MM.1S (cell line): Measurements from ENCODE around the gene RPL32.

Experiments used
- DNase-seq: peaks from one replicate; pipeline ENCODE4 v3.0.0-alpha.2; 2015
- H2AFZ ChIP-seq: fragments of 300-600 bp; sonication (generic); 2 replicates; pipeline ENCODE4 v1.6.0; 2016; ENCODE audit warnings: antibody characterized with exemption, low read length
- H3F3A ChIP-seq: fragments of 300-600 bp; sonication (generic); 2 replicates; pipeline ENCODE4 v1.6.1; 2016; ENCODE audit warnings: mild to moderate bottlenecking, antibody characterized with exemption, low read length, moderate library complexity, mixed read lengths; ENCODE audit not compliant: insufficient read depth
- H3K27ac ChIP-seq: fragments of 300-600 bp; sonication (generic); 2 replicates; pipeline ENCODE4 v1.5.1; 2016; ENCODE audit warnings: mild to moderate bottlenecking, low read length
- H3K27me3 ChIP-seq: fragments of 300-600 bp; sonication (generic); replicated peaks from 2 replicates; pipeline ENCODE4 v1.6.0; 2016; ENCODE audit warnings: low read length; ENCODE audit not compliant: insufficient read depth
- H3K36me3 ChIP-seq: fragments of 300-600 bp; sonication (generic); replicated peaks from 2 replicates; pipeline ENCODE4 v1.6.1; 2016; ENCODE audit warnings: mild to moderate bottlenecking, low read length, mixed read lengths; ENCODE audit not compliant: insufficient read depth
- H3K4me1 ChIP-seq: fragments of 300-600 bp; sonication (generic); 2 replicates; pipeline ENCODE4 v1.6.1; 2016; ENCODE audit warnings: low read length, mixed read lengths
- H3K4me2 ChIP-seq: fragments of 300-600 bp; sonication (generic); 2 replicates; pipeline ENCODE4 v1.6.0; 2016; ENCODE audit warnings: low read depth, low read length
- H3K4me3 ChIP-seq: fragments of 300-600 bp; sonication (generic); 2 replicates; pipeline ENCODE4 v1.5.1; 2016; ENCODE audit warnings: low read length, mixed read lengths
- H3K79me2 ChIP-seq: fragments of 300-600 bp; sonication (generic); 2 replicates; pipeline ENCODE4 v1.6.1; 2016; ENCODE audit warnings: mixed run types, low read length, mixed read lengths
- H3K9ac ChIP-seq: fragments of 300-600 bp; sonication (generic); 2 replicates; pipeline ENCODE4 v1.6.1; 2016; ENCODE audit warnings: low read length, mixed read lengths
- H3K9me2 ChIP-seq: fragments of 300-600 bp; sonication (generic); replicated peaks from 2 replicates; pipeline ENCODE4 v1.6.1; 2016; ENCODE audit warnings: mild to moderate bottlenecking, low read length, mixed read lengths; ENCODE audit not compliant: insufficient read depth
- H3K9me3 ChIP-seq: fragments of 300-600 bp; sonication (generic); replicated peaks from 2 replicates; pipeline ENCODE4 v1.6.1; 2016; ENCODE audit warnings: mild to moderate bottlenecking, low read length, mixed read lengths; ENCODE audit not compliant: insufficient read depth
- H4K20me1 ChIP-seq: fragments of 300-600 bp; sonication (generic); 2 replicates; pipeline ENCODE4 v1.6.1; 2016; ENCODE audit warnings: mild to moderate bottlenecking, low read length, moderate library complexity, mixed read lengths; ENCODE audit not compliant: insufficient read depth
- EZH2 ChIP-seq: fragments of 300-600 bp; sonication (generic); optimal IDR thresholded peaks from 2 replicates; pipeline ENCODE3; 2017; ENCODE audit warnings: low read depth, mild to moderate bottlenecking, antibody characterized with exemption, low read length, mixed read lengths
- EZH2phosphoT487 ChIP-seq: fragments of 300-600 bp; sonication (generic); IDR thresholded peaks from 2 replicates; pipeline ENCODE4 v1.6.1; 2018; ENCODE audit warnings: antibody characterized with exemption, low read length
- TF ChIP-seq, protein P1 (sequence below): fragments of 300-600 bp; sonication (generic); IDR thresholded peaks from 2 replicates; pipeline ENCODE4 v1.5.1; 2016; ENCODE audit warnings: antibody characterized with exemption, low read length, mixed read lengths

Gene RPL32

DNA sequence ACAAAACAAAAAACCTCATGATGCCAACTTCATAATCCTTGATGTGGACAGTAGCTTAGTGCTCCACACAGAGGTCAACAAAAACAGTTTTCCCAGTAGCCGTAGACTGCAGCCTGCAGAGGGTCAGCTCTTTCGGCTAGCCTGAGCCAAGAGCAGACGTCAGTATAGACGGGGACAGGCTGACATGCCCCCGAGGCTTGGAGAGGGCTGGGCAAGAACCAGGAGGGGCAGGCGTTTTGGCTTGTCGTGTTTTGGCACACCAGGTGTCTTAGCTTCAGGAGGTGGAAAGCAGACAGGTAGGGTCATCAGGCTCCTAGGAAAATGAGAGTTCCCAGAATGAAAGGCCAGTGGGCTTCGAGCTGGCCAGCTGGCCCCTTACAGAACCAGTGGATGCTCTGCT, 23.1 kb downstream of the RPL32 start:
- Histone ChIP-seq H3K4me1 (no peaks in the 10 kb centered on the region), H4K20me1 (no peaks in the 10 kb centered on the region), H3K9me3 (no peaks in the 10 kb centered on the region), H3K9ac (no peak overlapping the region), H3K79me2 (no peaks in the 10 kb centered on the region), H3K27me3 (no peaks in the 10 kb centered on the region), H3K4me3 (no peak overlapping the region), H2AFZ (no peak overlapping the region), H3K36me3 (no peaks in the 10 kb centered on the region), H3K4me2 (no peak overlapping the region), H3K27ac (no peak overlapping the region), H3K9me2 (no peaks in the 10 kb centered on the region), H3F3A (no peaks in the 10 kb centered on the region)
- no peak for TF ChIP-seq EZH2
- TF ChIP-seq EZH2phosphoT487, result no peak
- TF ChIP-seq, protein P1, sequence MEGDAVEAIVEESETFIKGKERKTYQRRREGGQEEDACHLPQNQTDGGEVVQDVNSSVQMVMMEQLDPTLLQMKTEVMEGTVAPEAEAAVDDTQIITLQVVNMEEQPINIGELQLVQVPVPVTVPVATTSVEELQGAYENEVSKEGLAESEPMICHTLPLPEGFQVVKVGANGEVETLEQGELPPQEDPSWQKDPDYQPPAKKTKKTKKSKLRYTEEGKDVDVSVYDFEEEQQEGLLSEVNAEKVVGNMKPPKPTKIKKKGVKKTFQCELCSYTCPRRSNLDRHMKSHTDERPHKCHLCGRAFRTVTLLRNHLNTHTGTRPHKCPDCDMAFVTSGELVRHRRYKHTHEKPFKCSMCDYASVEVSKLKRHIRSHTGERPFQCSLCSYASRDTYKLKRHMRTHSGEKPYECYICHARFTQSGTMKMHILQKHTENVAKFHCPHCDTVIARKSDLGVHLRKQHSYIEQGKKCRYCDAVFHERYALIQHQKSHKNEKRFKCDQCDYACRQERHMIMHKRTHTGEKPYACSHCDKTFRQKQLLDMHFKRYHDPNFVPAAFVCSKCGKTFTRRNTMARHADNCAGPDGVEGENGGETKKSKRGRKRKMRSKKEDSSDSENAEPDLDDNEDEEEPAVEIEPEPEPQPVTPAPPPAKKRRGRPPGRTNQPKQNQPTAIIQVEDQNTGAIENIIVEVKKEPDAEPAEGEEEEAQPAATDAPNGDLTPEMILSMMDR, result no peak
- DNase-seq, result no peak

DNA sequence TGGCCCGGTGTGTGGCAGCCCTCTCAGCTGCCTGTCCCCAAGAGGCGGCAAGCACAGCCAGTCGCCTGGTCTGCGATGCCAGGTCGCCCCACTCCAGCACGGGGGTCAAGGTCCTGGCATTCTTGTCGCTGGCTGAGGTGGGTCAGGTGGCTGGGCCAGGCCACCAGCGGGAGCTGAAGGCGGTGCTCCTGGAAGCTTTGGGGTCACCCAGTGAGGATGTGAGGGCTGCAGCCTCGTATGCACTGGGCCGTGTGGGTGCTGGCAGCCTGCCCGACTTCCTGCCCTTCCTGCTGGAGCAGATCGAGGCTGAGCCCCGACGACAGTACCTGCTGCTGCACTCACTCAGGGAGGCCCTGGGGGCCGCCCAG, 24.0 kb downstream of the RPL32 start:
- Histone ChIP-seq H3K27ac (no peak overlapping the region), H3K36me3 (no peaks in the 10 kb centered on the region), H3K79me2 (no peaks in the 10 kb centered on the region), H3K27me3 (no peaks in the 10 kb centered on the region), H3K9ac (no peak overlapping the region), H3F3A (no peaks in the 10 kb centered on the region), H3K9me3 (no peaks in the 10 kb centered on the region), H4K20me1 (no peaks in the 10 kb centered on the region), H3K4me2 (no peak overlapping the region), H3K4me1 (no peaks in the 10 kb centered on the region), H2AFZ (no peak overlapping the region), H3K4me3 (no peak overlapping the region), H3K9me2 (no peaks in the 10 kb centered on the region)
- no peak for DNase-seq
- TF ChIP-seq, protein P1, result no peak
- no peak for TF ChIP-seq EZH2
- no peak for TF ChIP-seq EZH2phosphoT487

DNA sequence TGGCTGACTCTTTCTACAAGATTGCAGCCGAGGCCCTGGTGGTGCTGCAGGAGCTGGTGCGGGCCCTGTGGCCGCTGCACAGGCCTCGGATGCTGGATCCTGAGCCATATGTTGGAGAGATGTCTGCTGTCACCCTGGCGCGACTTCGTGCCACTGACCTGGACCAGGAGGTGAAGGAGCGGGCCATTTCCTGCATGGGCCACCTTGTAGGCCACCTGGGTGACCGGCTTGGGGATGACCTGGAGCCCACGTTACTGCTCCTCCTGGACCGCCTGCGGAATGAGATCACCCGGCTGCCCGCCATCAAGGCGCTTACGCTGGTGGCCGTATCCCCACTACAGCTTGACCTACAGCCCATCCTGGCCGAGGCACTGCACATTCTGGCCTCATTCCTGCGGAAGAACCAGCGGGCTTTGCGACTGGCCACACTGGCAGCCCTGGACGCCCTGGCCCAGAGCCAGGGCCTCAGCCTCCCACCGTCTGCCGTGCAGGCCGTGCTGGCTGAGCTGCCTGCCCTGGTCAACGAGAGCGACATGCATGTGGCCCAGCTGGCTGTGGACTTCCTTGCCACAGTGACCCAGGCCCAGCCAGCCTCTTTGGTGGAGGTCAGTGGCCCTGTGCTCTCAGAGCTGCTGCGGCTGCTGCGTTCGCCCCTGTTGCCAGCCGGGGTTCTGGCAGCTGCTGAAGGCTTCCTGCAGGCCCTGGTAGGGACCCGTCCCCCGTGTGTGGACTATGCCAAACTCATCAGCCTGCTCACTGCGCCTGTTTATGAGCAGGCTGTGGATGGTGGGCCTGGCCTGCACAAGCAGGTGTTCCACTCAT, 24.6 kb downstream of the RPL32 start:
- Histone ChIP-seq H3K9me2 (no peaks in the 10 kb centered on the region), H3K4me2 (no peak overlapping the region), H3K4me1 (no peaks in the 10 kb centered on the region), H3K27me3 (no peaks in the 10 kb centered on the region), H3F3A (no peaks in the 10 kb centered on the region), H2AFZ (no peak overlapping the region), H3K9ac (no peak overlapping the region), H4K20me1 (no peaks in the 10 kb centered on the region), H3K9me3 (no peaks in the 10 kb centered on the region), H3K27ac (no peak overlapping the region), H3K36me3 (no peaks in the 10 kb centered on the region), H3K4me3 (no peak overlapping the region), H3K79me2 (no peaks in the 10 kb centered on the region)
- TF ChIP-seq EZH2phosphoT487, result no peak
- TF ChIP-seq EZH2, result no peak
- TF ChIP-seq, protein P1, result no peak
- DNase-seq, result no peak
